ENCODE measurements around the gene BAG3. TPM values are rescaled to one million over a fixed set of nuclear protein-coding genes. Genes with fewer than 3 reads are reported as not detected.

The BAG3 gene
- total and polyA plus RNA-seq, 2 of the 8 experiments (the other 6 are each of a cell fraction or from before 2014, with no cell fraction given): 3.5 to 13.3 TPM

- no peak for TF ChIP-seq HDAC2 (IDR thresholded peaks at IDR 0.05; ENCODE audit: borderline replicate concordance in 1 of 2, low read depth in 2 of 2, low read length in 2 of 2)
- TF ChIP-seq, protein P1, sequence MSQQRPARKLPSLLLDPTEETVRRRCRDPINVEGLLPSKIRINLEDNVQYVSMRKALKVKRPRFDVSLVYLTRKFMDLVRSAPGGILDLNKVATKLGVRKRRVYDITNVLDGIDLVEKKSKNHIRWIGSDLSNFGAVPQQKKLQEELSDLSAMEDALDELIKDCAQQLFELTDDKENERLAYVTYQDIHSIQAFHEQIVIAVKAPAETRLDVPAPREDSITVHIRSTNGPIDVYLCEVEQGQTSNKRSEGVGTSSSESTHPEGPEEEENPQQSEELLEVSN (IDR thresholded peaks at IDR 0.05): no peak
Observed at GRCh38 chr10:119650062-119650461, 1.1 kb upstream of the BAG3 start (continued).

All from H1 (cell line).